ENCODE results near the gene ACSM6.

- no peak for TF ChIP-seq CTCF (IDR thresholded peaks at IDR 0.05; ENCODE audit: insufficient read depth, low read length)
- TF ChIP-seq REST (IDR thresholded peaks at IDR 0.05; ENCODE audit: insufficient replicate concordance, low read depth), result no peak
Measured at GRCh38 chr10:95214369-95214768, 20.3 kb downstream of the ACSM6 start.

All from HL-60 (cell line).